HCT116 (cell line): ENCODE measurements around the gene TXNDC17. TPM values are rescaled to one million over a fixed set of nuclear protein-coding genes. Genes with fewer than 3 reads are reported as not detected.

Experiments
- ATAC-seq: fragments of 200-7000 bp; cut with Tn5 transposase; 2 replicates; pipeline ENCODE4 v1.9.1; 2020; ENCODE audit warnings: mild to moderate bottlenecking, moderate library complexity
- BruUV-seq: library from RNA; stranded (reverse); fragments of 400-500 nt; replicated peaks from 2 replicates; lab custom pipeline; 2021; lab: Mats Ljungman, UMichigan
- CTCF ChIA-PET: fragments of 300-600 bp; sonication (Branson Sonifier 250); formaldehyde crosslinking; loops from one replicate; lab custom pipeline; 2021; ENCODE audit warnings: antibody characterized with exemption; lab: Charles Lee
- POLR2A ChIA-PET: fragments of 300-600, 350-600 bp; sonication (Branson Sonifier 250); formaldehyde crosslinking; loops from one replicate; lab custom pipeline; 2021; ENCODE audit warnings: antibody characterized with exemption; lab: Charles Lee
- RAD21 ChIA-PET, 2 experiments: fragments of 300-600 bp; sonication (Branson Sonifier 250); formaldehyde crosslinking; loops; one replicate each; lab custom pipeline; 2023; ENCODE audit warnings: low total read pairs in 2 of 2; ENCODE audit not compliant: uncharacterized antibody in 2 of 2, unreplicated experiment in 2 of 2, low non-redundant PET in 1 of 2; lab: Charles Lee
- DNase-seq: peaks from one replicate; pipeline ENCODE4 v3.0.0-alpha.2; 2010; ENCODE audit warnings: low read depth, low spot score
- H2AFZ ChIP-seq: fragments of 200-600 bp; shearing (Covaris generic), sonication (generic); 2 replicates; pipeline ENCODE4 v1.6.1; 2017; ENCODE audit warnings: low read depth, mixed run types, mixed read lengths, antibody characterized with exemption, low read length; ENCODE audit not compliant: poor library complexity, severe bottlenecking
- H3K27ac ChIP-seq: 2 replicates; pipeline ENCODE4 v1.5.1; 2012; ENCODE audit warnings: low read depth, low read length
- H3K27me3 ChIP-seq: fragments of 200-600 bp; sonication (generic); 2 replicates; pipeline ENCODE4 v1.6.1; 2016; ENCODE audit warnings: mixed run types, low read length, mixed read lengths; ENCODE audit not compliant: insufficient read depth
- H3K36me3 ChIP-seq, 2 experiments: fragments of 200-500 bp in 1 of 2; fragments of 200-600 bp in 1 of 2; sonication (Bioruptor generic) in 1 of 2; sonication (generic) in 1 of 2; 2 replicates each; pipeline versions ENCODE4 v1.5.1 to v1.6.1; 2014 to 2016; ENCODE audit warnings: low read length in 2 of 2, inconsistent platforms in 1 of 2, mixed read lengths in 1 of 2, mixed run types in 1 of 2; ENCODE audit not compliant: insufficient read depth in 2 of 2, control insufficient read depth in 1 of 2
- H3K4me1 ChIP-seq, 2 experiments: fragments of 200-600 bp in 1 of 2; sonication (generic) in 1 of 2; 2 replicates each; pipeline versions ENCODE4 v1.5.1 to v1.6.1; 2012 to 2017; ENCODE audit warnings: low read length in 2 of 2, inconsistent platforms in 1 of 2, mild to moderate bottlenecking in 1 of 2, mixed read lengths in 1 of 2, mixed run types in 1 of 2, moderate library complexity in 1 of 2; ENCODE audit not compliant: insufficient read depth in 2 of 2, control insufficient read depth in 1 of 2
- H3K4me2 ChIP-seq: fragments of 200-600 bp; sonication (generic); 2 replicates; pipeline ENCODE4 v1.6.1; 2017; ENCODE audit warnings: mixed run types, low read length, mixed read lengths
- H3K4me3 ChIP-seq, 2 experiments: fragments of 200-600 bp in 1 of 2; sonication (generic) in 1 of 2; replicated peaks in 1 of 2; 2 replicates each; pipeline ENCODE4 v1.5.1; 2011 to 2016; ENCODE audit warnings: low read length in 2 of 2, control low read depth in 1 of 2, low read depth in 1 of 2, mild to moderate bottlenecking in 1 of 2, mixed read lengths in 1 of 2, mixed run types in 1 of 2
- H3K79me2 ChIP-seq: fragments of 200-600 bp; sonication (generic); 2 replicates; pipeline ENCODE4 v1.6.1; 2017; ENCODE audit warnings: mild to moderate bottlenecking, mixed run types, low read length, moderate library complexity, mixed read lengths; ENCODE audit not compliant: insufficient read depth
- H3K9ac ChIP-seq: fragments of 200-600 bp; sonication (generic); 2 replicates; pipeline ENCODE4 v1.6.1; 2016; ENCODE audit warnings: low read length, mixed read lengths
- H3K9me2 ChIP-seq: fragments of 200-600 bp; sonication (generic), shearing (Covaris generic); 2 replicates; pipeline ENCODE4 v1.6.1; 2017; ENCODE audit warnings: mixed run types, mild to moderate bottlenecking, moderate library complexity; ENCODE audit not compliant: insufficient read depth
- H3K9me3 ChIP-seq, 2 experiments: fragments of 200-500 bp in 1 of 2; fragments of 200-600 bp in 1 of 2; sonication (Bioruptor generic) in 1 of 2; sonication (generic) in 1 of 2; 2 replicates each; pipeline ENCODE4 v1.6.1; 2014 to 2017; ENCODE audit warnings: low read length in 2 of 2, mixed read lengths in 2 of 2, inconsistent platforms in 1 of 2, low read depth in 1 of 2, mild to moderate bottlenecking in 1 of 2, mixed run types in 1 of 2, moderate library complexity in 1 of 2; ENCODE audit not compliant: control insufficient read depth in 1 of 2, insufficient read depth in 1 of 2
- H4K20me1 ChIP-seq: fragments of 200-600 bp; sonication (generic), shearing (Covaris generic); 2 replicates; pipeline ENCODE4 v1.6.1; 2017; ENCODE audit warnings: mixed run types, mild to moderate bottlenecking, moderate library complexity; ENCODE audit not compliant: insufficient read depth
- CBX3 ChIP-seq: IDR thresholded peaks from 2 replicates; pipeline ENCODE4 v1.6.1; 2012; ENCODE audit warnings: low read depth
- EGR1 ChIP-seq: IDR thresholded peaks from 2 replicates; pipeline ENCODE4 v1.6.1; 2012; ENCODE audit warnings: low read depth
- ELF1 ChIP-seq: IDR thresholded peaks from 2 replicates; pipeline ENCODE4 v1.6.1; 2012; ENCODE audit warnings: low read depth, borderline replicate concordance
- EZH2phosphoT487 ChIP-seq: fragments of 200-600 bp; IDR thresholded peaks from 2 replicates; pipeline ENCODE4 v1.6.1; 2018; ENCODE audit warnings: antibody characterized with exemption, borderline replicate concordance
- FOSL1 ChIP-seq: IDR thresholded peaks from 2 replicates; pipeline ENCODE4 v1.6.1; 2012; ENCODE audit warnings: low read depth
- JUND ChIP-seq: IDR thresholded peaks from 2 replicates; pipeline ENCODE4 v1.6.1; 2012
- RAD21 ChIP-seq: IDR thresholded peaks from 2 replicates; pipeline ENCODE4 v1.6.1; 2012; ENCODE audit warnings: low read depth, mild to moderate bottlenecking
- SIN3A ChIP-seq: IDR thresholded peaks from 2 replicates; pipeline ENCODE4 v1.6.1; 2012; ENCODE audit warnings: low read depth
- SP1 ChIP-seq: IDR thresholded peaks from 2 replicates; pipeline ENCODE4 v1.6.1; 2012; ENCODE audit warnings: low read depth
- SRF ChIP-seq: IDR thresholded peaks from 2 replicates; pipeline ENCODE4 v1.6.1; 2012; ENCODE audit warnings: low read depth
- TCF7L2 ChIP-seq: IDR thresholded peaks from 2 replicates; pipeline ENCODE4 v1.7.0; 2011; ENCODE audit warnings: borderline replicate concordance, inconsistent platforms; ENCODE audit not compliant: insufficient read depth, insufficient read length; ENCODE audit errors: extremely low read depth
- intact Hi-C: fragments of 100-400 bp; cut with micrococcal nuclease; formaldehyde crosslinking; loops from 2 replicates; pipeline ENCODE4 v1.10.0; 2022
- total RNA-seq: library from RNA; stranded (reverse); gene quantifications from one replicate; pipeline ENCODE4 v1.2.1, GENCODE V29; 2021; ENCODE audit not compliant: unreplicated experiment
- TF ChIP-seq, protein P1 (sequence below): IDR thresholded peaks from 2 replicates; pipeline ENCODE4 v1.6.1; 2012
- TF ChIP-seq, protein P2 (sequence below): IDR thresholded peaks from 2 replicates; pipeline ENCODE4 v1.6.1; 2011; ENCODE audit warnings: mild to moderate bottlenecking, low read length, moderate library complexity; ENCODE audit not compliant: insufficient replicate concordance; ENCODE audit errors: extremely low read depth
- TF ChIP-seq, protein P3 (sequence below): IDR thresholded peaks from 2 replicates; pipeline ENCODE4 v1.6.1; 2012; ENCODE audit warnings: low read depth

TXNDC17 gene
- total RNA-seq, 1 experiment from 2014 or later = 121 TPM

DNA sequence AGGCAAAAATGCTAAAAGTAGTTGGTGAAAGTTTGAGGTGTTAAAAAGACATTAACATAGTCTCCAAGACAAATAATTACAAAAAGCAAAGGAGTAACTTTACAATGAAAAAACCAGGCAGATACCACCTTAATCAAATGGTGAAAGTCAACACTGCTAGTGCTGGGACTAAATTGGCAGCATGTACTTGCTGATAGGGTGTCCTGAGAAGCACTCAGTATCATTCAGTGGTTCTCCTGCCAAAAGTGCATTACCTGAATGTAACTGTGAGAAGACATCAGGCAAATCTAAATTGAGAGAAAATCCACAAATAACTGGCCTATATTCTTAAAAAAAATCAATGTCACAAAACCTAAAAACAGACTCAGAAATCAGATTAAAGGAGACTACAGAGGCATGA lies 8.3 kb upstream of the TXNDC17 start (continued):
- TF ChIP-seq SP1 (no peak), EGR1 (no peak)
- TF ChIP-seq, all 23 proteins: peak for 0

DNA sequence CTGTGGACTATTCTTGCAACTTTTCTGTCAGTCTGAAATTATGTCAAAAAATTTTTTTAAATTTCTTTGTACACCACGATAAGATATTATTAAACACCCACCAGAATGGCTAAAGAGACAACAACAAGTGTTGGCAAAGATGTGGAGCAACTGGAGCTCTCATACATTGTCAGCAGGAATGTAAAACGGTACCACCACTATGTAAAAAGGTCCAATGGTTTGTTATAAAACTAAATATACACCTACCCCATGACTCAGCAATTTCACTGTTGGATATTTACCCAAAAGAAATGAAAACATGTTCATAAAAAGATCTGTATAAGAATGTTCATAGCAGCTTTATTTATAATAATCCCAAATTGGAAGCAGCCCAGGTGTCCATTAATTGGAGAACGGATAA lies 7.6 kb upstream of the TXNDC17 start:
- no peak overlapping the region for H3K27ac ChIP-seq
- no TSS peak for BruUV-seq
- H3K4me3 ChIP-seq = no peak overlapping the region
- ATAC-seq = no peak
- POLR2A ChIA-PET = no interaction called here
- CTCF ChIA-PET = no interaction called here
- H2AFZ ChIP-seq = no peak overlapping the region
- no peaks in the 10 kb centered on the region for H3K27me3 ChIP-seq
- no peaks in the 10 kb centered on the region for H3K9me2 ChIP-seq
- H3K9ac ChIP-seq = no peak overlapping the region
- RAD21 ChIA-PET = no interaction called here
- no peaks in the 10 kb centered on the region for H3K4me1 ChIP-seq
- peaks cover 8% of the 10 kb centered on the region; the same call in 1 of the 2 replicates for H3K79me2 ChIP-seq
- H4K20me1 ChIP-seq = no peaks in the 10 kb centered on the region
- DNase-seq = no peak
- no peaks in the 10 kb centered on the region for H3K9me3 ChIP-seq
- TF ChIP-seq FOSL1 (no peak), TCF7L2 (no peak), CBX3 (no peak), ELF1 (no peak), SRF (no peak), JUND (no peak), RAD21 (no peak), SIN3A (no peak), EZH2phosphoT487 (no peak)
- TF ChIP-seq, protein P1, sequence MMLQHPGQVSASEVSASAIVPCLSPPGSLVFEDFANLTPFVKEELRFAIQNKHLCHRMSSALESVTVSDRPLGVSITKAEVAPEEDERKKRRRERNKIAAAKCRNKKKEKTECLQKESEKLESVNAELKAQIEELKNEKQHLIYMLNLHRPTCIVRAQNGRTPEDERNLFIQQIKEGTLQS = no peak
- TF ChIP-seq, protein P2, sequence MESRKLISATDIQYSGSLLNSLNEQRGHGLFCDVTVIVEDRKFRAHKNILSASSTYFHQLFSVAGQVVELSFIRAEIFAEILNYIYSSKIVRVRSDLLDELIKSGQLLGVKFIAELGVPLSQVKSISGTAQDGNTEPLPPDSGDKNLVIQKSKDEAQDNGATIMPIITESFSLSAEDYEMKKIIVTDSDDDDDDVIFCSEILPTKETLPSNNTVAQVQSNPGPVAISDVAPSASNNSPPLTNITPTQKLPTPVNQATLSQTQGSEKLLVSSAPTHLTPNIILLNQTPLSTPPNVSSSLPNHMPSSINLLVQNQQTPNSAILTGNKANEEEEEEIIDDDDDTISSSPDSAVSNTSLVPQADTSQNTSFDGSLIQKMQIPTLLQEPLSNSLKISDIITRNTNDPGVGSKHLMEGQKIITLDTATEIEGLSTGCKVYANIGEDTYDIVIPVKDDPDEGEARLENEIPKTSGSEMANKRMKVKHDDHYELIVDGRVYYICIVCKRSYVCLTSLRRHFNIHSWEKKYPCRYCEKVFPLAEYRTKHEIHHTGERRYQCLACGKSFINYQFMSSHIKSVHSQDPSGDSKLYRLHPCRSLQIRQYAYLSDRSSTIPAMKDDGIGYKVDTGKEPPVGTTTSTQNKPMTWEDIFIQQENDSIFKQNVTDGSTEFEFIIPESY = no peak
- TF ChIP-seq, protein P3, sequence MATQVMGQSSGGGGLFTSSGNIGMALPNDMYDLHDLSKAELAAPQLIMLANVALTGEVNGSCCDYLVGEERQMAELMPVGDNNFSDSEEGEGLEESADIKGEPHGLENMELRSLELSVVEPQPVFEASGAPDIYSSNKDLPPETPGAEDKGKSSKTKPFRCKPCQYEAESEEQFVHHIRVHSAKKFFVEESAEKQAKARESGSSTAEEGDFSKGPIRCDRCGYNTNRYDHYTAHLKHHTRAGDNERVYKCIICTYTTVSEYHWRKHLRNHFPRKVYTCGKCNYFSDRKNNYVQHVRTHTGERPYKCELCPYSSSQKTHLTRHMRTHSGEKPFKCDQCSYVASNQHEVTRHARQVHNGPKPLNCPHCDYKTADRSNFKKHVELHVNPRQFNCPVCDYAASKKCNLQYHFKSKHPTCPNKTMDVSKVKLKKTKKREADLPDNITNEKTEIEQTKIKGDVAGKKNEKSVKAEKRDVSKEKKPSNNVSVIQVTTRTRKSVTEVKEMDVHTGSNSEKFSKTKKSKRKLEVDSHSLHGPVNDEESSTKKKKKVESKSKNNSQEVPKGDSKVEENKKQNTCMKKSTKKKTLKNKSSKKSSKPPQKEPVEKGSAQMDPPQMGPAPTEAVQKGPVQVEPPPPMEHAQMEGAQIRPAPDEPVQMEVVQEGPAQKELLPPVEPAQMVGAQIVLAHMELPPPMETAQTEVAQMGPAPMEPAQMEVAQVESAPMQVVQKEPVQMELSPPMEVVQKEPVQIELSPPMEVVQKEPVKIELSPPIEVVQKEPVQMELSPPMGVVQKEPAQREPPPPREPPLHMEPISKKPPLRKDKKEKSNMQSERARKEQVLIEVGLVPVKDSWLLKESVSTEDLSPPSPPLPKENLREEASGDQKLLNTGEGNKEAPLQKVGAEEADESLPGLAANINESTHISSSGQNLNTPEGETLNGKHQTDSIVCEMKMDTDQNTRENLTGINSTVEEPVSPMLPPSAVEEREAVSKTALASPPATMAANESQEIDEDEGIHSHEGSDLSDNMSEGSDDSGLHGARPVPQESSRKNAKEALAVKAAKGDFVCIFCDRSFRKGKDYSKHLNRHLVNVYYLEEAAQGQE = no peak
- H3K4me2 ChIP-seq = no peak overlapping the region
- intact Hi-C loops = no loop called here
- H3K36me3 ChIP-seq = peaks cover 23 to 28% of the 10 kb centered on the region in 2 experiments; a peak in 3 of 4 replicates
